Germinal center (tissue), 1 donor: ENCODE data around the gene CSMD2.

Source experiments
- DNase-seq: peaks from one replicate; pipeline ENCODE4 v3.0.0; 2012; ENCODE audit warnings: mixed read lengths, low spot score

CSMD2 gene

DNA sequence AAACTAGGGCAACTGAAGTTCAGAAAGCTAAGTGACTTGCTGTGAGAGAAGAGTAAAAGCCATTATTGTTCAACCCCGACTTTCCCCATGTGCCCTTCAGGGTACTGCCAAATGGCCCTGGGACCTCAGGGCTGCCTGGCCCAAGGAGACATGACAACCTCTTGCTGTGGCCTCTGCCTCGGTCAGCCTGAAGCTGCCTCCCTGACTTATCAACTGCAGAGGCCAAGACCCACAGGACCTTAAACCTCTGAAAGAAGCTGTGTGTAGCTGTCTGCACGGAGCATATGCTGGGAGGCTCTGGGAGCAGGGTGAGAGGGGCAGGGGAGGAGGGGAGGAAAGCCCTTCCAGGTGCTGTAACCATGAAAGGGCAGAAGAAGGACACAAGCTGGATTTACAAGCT is 265.3 kb downstream of the CSMD2 start:
- no peak for DNase-seq

DNA sequence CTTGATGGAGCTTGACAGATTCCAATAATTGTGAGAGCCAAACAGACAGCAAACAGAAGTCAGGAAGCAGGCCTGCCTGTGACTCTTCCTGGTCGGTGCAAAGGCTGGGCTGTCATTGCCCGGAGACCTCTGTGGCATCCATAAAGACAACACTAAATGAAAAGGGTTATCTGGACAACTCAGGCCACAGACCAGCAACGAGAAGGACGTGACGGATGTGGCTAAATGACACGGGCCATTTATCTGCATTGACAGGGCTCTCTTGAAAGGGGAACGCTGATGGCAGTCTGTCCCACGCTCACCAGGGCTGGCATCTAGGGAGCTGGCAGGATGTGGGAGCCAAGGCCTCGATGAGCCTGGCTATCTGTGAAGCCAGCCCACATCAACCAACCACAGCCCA is 266.1 kb downstream of the CSMD2 start:
- DNase-seq: no peak

DNA sequence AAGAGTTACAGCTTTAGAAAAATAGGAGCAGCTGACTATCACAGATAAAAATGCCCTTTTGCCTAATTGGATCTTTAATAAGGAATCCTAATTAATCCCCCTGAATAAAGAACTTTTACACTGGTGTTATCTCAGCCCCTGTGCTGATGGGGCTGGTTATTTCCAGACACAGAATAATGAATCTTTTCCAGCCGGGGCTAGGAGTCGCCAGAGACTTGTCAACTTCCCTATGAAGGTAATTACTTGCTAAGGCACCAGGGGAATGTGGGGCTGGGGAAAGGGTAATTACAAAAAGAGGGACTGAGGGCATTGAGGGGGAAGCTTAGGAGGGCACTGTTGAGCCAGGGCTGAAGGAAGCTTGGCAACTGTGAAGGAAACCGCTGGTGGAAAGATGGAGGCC is 266.6 kb downstream of the CSMD2 start:
- no peak for DNase-seq

DNA sequence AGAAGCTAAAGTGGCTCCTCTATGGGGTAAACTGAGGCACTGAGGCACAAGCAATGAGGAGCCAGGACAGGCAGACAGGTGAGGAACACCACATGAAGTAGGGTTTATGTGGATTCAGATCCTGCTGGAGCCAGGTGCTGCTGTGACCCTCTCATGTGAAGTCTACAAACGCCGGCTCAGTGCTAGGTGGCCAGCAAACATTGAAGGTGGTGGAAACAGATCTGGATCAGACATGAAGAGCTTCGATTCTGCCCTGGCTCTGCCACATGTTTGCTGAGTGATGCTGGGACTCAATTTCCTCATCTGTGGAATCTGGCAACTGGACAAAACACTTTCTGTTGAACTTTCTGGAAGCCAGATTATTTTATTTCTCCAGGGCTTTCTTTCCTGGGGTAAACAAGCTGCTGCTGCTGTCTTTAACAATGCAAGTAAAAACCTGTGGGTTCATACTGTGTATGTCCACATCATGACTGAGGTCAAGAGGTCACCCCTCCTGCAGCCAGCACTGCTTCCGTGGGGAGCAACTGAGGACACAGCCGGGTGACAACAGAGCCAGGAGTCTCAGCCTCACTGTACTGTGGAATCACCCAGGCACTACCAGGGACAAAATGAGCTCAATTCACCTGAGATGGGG is 267.8 kb downstream of the CSMD2 start:
- no peak for DNase-seq

DNA sequence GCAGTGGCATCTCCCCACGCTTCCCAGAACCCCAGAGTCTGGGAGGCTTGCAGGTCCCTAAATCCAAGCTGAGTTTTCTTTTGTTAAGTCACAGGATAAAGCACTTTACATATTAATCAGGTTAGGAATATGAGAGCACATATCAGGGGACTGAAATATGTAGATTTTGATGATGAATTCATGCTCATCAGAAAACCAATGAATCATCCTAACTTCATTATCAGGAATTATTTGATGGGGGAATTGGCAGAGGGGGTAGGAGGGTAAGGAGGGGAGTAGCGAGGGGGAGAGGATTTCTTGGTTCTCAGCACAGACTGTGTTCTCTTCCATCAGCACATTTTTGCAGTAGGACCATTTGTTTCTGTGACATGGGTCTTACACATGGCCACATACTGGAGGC is 269.1 kb downstream of the CSMD2 start:
- no peak for DNase-seq

DNA sequence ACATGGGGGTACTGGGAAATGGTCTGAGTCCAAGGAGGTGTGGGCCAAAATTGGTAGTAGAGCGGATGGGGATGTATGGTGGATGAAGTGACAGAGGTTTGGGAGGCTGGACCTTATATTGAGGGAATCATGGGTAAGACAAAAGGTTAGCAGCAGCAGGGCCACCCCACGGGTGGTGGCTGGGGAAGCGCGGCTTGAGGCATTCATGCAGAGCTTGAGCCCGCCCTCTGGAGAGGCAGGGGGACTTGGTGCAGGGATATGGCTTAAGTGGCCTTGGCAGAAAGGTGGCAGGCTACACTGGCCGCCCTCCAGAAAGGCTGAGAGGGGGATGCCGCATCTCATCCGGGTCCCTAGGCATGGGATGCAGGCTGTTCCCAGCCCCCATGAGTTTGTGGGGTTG is 269.6 kb downstream of the CSMD2 start:
- DNase-seq: no peak

DNA sequence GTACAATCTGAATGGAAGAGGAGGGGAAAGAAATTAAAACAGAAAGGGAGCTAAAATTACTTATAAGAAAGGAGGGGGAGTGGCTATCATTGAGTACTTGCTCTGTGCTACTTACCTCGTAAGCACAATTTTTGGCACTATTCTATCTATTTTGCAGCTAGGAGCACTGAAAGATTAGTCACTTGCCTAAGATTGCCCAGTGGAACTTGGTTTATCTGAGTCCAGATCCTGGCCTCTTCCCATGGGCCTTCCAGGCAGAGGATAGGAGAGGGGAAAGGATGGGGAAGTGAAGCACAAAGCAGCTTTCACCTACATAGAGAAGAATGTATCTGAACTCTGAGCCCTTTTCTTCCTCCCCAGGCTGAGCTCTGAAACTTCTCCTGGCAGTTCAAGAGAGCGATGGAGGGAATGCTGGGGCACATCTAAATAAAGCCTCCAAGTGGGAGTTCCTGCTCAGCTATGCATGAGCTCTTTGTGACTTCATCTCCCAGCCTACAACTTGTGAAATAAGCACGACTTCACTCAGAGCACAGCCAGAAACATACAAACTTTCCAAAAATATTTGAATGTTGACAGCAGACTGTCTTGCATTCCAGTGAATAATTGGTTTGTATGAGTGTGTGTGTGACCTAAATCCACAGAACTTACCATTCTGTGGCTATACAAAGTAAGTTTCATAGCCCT is 271.7 kb downstream of the CSMD2 start:
- no peak for DNase-seq

DNA sequence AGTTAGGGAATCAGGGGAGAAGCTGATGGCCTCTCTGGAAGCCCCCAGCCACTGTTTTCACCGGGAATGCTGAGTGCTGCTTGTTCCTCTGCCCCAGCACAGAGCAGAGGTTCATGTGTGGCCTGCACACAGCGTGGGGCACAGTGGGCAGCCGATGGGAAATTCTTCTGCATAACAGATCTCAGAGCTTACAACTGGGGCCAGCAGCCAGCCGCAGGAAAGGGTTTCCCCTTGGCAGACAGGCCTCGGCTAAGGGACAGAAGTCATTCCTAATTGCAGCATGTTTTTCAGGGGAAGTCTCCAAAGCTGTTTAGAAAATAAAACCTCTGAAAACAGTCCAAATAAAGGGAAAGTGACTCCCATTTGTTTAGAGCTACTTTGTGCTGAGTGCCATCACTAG is 278.5 kb downstream of the CSMD2 start:
- no peak for DNase-seq

DNA sequence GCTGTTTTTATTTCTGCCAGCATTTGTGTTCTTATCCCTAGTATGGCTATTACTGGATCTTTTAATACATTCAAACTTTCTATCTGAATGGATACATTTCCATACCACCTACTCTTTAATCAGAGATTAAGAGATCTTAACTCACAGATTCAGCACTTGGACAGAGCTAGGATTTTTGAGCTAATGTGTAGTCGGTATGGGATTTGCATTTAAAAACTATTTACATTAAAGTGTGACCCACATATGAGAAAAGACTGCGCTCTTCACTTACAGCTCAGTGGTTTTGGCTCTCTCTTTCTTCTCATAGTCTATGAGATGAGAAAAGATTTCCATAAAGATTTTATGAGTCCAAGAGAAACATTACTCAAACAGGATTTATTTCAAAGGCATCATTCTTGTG is 284.7 kb downstream of the CSMD2 start:
- DNase-seq: no peak

DNA sequence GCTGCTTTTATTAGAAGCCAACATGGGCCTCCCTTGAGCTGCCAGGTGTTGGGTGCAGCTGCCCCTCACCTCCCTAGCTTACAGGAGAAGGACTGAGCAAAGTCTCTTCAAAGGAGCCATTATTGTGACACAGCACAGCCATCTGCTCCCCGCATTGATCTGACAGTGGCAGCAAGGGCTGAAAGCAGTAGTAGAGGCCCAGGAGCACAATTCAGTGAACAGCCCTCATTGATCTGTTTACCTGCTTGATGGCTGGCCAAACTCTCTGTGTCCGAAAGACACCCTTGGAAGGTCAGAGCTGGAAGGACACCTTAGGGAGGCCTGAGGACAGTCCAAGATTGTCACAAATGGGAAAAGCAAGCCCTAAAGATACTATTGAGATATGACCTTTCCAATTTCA is 286.6 kb downstream of the CSMD2 start:
- DNase-seq: no peak

DNA sequence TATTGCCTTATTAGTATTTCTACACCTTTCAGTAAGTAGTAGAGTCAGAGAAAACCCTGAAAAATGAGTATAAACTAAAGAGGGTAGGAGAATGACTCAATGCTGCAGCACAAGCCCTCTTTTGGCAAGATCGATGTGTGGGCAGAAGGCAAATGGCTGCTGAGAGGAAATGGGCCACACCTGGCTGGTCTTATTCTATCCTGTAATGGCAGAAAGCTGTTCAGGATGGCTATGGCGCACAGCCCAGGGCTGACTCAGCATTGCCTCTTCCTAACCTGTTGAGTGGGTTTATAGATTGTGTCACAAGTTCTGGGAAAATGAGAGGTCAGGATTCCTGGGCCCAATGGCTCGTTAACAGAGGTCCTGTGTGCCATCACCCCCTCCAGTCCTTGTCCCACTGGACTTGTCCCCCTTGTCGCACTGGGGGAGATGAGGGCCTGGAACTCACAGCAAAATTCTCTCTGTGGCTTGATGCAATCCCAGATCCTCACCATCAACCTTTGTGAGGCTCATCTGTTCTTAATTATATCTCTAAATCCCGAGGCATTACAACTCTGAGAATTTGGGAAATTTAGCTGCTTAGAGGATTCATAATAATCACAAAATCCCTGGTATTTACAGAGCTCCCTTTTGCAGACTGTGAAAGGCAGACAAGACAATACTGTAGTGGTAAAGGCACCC is 287.9 kb downstream of the CSMD2 start:
- DNase-seq: no peak

DNA sequence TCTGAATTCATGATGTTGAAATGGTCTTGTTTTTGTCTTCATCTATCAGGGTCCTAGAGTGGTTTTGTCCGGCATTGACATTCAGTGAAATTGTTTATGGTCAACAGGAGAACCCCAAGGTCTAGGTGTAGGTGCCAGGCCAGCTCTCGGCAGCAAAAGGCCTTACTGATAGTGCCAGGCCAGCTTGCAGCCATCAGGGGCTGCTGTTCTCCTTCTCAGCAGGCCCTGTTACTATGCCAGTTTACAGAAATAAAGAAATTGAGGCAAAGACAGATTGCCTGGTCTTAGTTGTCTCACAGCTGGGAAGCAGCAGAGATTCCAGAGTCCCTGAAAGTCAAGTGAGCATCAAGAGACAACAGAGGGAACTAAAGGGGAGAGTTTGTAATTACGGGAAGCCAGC is 289.2 kb downstream of the CSMD2 start:
- DNase-seq: no peak

DNA sequence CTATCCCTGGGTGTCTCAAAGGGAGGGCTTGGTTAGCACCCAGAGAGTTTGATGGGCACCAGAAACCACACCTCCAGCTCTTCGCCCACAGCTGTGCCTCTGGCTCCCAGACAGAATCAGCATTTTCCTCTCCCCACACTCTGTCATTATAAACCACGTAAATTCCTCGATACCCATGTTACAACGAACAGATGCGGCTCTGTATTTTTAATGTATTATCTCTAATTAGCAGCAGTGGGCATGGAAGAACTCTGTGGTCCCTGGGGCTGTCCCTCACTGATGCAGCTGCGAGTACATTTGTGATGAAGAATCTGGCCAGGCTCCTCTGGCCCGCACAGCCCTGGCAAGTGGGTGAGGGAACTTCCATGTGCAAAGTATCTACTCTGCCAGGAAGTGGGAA is 290.4 kb downstream of the CSMD2 start:
- DNase-seq: no peak

DNA sequence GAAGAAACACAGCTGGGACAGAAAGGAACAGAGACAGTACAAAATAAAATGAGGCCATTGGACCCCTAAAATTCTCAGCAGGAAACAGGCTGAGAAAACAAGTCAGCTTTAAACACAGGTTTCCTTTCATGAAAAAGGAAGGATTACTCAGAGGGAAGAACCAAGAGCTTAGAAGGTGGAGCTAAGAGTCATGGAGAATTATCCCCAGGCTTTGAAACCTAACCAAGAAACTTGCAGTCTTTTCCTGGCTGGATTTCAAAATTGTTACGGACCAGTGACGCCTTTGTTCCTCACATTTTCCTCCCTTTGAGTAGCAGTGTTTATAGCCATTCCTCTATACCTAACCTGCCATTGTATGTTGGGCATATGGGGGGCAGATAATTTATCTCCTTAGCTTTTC is 292.3 kb downstream of the CSMD2 start:
- no peak for DNase-seq

DNA sequence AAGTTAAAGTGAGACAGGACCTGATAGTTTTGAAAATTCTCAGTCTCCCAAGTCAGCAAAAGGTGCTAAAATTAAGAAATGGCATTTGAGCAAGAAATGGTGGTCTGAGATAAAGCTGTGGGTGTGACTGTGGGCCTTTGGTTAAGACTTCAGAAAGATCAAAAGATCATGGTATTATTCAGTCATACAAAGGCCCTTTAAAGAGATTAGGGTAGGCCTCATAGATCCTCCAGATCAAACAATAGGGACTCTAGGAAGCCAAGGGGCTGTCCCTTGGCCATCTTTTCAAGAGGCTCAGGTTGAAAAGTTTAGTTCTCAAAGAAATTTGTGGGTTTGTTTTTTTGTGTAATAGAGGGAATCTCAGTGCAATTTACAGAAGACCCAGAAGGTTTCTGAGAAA is 292.8 kb downstream of the CSMD2 start:
- no peak for DNase-seq

DNA sequence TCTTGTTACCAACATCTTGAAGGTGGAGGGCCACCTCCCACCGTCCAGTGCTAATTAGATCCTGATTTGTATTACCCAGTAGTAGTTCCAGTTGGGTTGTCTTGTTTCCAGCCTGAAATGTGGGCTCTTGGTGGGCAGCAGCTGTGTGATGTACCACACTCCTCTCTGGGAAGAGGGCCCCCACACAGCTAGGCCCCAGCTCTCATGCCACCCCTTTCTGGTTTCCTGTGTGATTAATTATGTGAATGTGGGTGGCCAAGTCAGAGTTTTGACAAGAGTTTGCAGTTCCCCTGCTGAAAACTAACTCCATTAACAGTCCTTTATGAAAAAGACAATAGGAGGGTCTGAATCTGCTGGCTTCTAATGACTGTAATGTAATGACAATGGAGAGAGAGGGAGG is 297.3 kb downstream of the CSMD2 start:
- no peak for DNase-seq

DNA sequence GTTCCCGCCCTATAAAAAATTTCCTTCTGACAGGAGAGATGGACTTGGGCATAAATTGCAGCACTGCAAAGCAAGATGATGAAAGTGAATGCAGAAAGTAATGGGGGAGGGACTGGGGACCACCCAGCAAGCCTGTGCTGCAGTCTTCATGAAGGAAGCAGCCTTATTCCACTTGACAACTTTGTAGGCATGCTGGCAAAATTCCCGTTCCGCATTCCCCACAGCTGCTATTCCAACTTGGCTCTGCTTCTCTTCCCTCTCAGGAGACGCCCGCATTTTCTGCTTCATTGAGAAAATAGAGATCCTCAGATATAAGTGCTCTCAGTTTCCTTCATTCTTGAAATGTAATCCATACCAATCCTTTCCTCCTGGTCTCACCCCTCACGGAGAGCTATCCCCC is 298.7 kb downstream of the CSMD2 start:
- DNase-seq: no peak

DNA sequence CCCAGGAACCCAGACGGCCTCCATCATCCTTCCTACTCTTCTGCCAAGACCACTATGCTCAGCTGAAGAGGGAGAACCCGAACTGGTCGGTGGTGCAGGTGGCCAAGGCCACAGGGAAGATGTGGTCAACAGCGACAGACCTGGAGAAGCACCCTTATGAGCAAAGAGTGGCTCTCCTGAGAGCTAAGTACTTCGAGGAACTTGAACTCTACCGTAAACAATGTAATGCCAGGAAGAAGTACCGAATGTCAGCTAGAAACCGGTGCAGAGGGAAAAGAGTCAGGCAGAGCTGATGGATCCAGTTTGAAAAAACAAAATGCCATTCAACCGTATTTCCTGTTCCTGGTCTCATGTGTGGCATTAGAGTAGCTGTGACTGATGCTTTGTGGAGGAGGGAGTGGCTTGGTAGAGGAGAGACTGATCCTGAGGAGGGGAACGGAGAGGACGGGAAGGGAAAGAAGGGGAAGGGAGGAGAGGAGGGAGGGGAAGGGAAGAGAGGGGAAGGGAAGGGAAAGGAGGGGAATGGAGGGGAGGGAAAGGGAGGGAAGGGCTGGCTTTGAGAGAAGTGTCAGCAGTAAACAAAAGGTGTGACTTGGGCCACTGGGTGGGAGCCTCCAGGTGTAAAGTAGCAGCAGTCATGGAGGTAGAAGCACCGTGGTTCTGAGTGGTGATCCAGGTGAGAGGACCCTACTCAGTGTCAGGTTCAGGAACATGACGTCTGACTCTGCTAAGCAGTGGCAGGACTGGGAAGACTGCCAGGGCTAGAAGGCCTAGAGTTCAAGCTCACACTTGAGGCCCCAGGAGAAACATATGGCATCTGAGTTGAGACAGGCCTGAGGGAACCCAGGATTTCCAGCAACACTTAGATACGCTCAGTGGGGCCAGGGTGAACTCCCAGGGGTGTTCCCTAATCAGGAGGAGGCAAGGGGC is 300.3 kb downstream of the CSMD2 start:
- no peak for DNase-seq

DNA sequence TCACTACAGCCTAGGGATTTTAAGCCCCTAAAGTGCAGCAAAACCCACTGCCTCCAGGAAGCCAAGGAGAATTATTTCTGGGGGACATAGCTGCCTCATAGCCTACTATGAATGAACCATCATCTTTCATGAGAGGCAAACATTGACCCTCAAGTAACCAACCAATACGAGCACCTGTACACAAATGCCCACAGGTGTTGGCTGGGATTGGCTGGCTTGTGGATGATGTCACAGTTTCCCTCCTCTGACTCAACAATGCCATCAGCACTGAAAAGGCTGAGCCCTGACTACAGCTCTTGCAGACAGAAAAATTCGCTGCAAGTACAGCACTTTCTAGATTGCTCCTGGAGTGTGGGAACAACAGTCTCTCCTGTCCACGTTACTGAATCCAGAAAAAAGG is 301.3 kb downstream of the CSMD2 start, which contains the start of gene HMGB4:
HMGB4 (plus strand) TSS at position 301 of the 400 bp plus-strand sequence. CDS start 113 bp downstream, outside the sequence.
- no peak for DNase-seq

DNA sequence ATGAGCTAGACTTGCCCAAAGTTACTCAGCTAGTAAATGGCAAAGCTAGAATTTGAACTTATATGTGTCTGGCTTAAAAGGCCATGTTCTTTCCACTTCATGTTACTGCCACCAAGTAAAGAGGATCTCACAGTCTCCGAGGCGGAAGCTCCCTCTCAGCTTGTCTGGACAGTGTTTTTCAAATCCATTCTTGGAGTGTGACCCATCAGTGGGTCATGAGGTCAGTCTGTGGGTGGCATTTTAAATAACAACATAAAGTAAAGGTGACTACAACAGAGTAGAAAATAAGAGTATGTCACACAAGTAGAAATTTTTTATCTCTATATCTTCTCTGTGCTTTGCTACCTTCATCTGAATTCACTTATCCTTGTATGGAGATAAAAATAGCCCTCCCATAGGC is 304.4 kb downstream of the CSMD2 start:
- DNase-seq: no peak

DNA sequence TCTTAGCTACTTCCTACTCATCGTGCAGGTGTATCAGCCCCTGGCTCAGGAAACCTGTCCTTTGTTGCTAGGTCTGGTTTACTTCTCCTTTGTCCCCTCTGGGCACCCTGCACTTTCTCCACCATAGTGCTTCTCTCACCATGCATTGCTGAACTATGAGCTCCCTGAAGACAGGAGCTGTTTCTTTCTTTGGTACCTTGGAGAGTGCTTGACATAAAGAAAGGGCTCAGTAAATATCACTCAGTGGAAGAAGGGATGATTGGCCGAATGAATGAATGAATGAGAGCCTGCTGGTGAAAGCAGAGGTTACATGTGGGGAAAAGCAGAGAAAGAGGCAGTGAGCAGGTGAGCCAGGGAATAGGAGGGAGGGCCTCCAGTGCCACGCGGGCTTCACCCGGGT is 310.9 kb downstream of the CSMD2 start:
- no peak for DNase-seq

DNA sequence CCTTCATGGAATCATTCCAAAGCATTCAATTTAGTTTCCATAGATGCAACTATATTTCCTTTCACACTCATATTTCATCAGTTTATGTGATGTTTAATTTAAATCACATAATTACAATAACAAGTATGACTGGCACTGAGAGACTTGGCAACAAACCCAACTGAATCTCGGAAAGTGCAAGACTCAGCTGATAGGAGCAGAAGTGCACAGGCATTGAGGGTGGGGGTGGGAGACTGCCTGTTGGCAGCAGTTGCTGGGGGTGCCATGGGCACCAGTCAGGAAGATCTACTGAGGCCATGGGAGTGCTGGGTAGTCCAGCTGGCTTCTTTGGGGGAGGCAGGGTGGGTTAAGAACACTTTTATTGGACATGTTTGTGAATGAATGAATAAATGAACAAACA is 311.6 kb downstream of the CSMD2 start:
- DNase-seq: no peak
